Measurements from ENCODE around the gene ZNF644.

ZNF644 gene

DNA sequence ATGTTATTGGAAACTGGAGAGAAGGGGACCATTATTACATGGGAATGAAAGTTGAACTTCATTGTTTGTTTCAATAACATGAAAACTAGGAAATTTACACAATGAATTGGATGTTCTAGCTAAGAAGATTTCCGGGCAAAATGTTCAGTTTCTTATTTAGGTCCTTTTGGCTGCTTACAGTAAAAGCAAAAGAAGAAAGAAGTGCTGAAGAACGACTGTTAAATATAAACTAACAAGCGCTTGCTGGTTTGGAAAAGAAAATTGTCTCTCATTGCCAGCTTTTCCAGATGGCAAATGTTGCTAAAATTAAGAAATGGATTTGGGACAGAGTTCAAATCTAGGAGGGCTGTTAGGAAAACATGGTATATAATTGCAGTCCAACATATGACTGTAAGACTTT lies 139.6 kb downstream of the ZNF644 start:
- DNase-seq (ENCODE audit: low spot score): no peak
- Histone ChIP-seq H3K27ac (no peak overlapping the region), H3K4me3 (no peak overlapping the region)
- TF ChIP-seq, protein P1, sequence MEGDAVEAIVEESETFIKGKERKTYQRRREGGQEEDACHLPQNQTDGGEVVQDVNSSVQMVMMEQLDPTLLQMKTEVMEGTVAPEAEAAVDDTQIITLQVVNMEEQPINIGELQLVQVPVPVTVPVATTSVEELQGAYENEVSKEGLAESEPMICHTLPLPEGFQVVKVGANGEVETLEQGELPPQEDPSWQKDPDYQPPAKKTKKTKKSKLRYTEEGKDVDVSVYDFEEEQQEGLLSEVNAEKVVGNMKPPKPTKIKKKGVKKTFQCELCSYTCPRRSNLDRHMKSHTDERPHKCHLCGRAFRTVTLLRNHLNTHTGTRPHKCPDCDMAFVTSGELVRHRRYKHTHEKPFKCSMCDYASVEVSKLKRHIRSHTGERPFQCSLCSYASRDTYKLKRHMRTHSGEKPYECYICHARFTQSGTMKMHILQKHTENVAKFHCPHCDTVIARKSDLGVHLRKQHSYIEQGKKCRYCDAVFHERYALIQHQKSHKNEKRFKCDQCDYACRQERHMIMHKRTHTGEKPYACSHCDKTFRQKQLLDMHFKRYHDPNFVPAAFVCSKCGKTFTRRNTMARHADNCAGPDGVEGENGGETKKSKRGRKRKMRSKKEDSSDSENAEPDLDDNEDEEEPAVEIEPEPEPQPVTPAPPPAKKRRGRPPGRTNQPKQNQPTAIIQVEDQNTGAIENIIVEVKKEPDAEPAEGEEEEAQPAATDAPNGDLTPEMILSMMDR (IDR thresholded peaks at IDR 0.05): no peak

DNA sequence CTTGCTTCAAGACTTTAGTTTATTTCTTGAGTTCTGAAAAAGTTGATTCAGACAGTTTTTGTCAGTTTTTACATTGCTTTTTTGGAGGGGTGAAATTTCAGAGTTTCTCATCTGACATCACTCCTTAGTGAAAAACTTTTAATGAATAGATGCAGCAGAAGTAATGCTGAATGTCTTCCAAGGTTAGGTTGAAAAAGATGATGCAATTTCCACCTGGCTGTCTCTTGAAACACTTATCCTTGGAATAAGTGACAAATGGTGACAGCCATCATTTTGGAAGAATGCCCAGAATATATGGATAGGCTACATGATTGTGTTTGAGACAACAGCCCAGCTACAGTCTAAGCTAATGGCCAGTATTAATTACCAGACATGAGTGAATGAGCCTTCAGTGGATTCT lies 140.8 kb downstream of the ZNF644 start:
- TF ChIP-seq, protein P1 (IDR thresholded peaks at IDR 0.05): no peak
- Histone ChIP-seq H3K27ac (no peak overlapping the region), H3K4me3 (no peak overlapping the region)
- no peak for DNase-seq (ENCODE audit: low spot score)

- TF ChIP-seq, protein P1 (IDR thresholded peaks at IDR 0.05): no peak
- Histone ChIP-seq H3K4me3 (no peak overlapping the region), H3K27ac (no peak overlapping the region)
- no peak for DNase-seq (ENCODE audit: low spot score)
Observed at GRCh38 chr1:90879281-90879680, 142.6 kb downstream of the ZNF644 start.

GRCh38 chr1:90876101-90876500 lies 145.7 kb downstream of the ZNF644 start:
- TF ChIP-seq, protein P1 (IDR thresholded peaks at IDR 0.05): no peak
- Histone ChIP-seq H3K4me3 (no peak overlapping the region), H3K27ac (no peak overlapping the region)
- DNase-seq (ENCODE audit: low spot score): no peak

Data from coronary artery (tissue), 2 donors.